ENCODE measurements around the gene TMEM184B.

- TF ChIP-seq CTCF (IDR thresholded peaks at IDR 0.05) (no peak), POLR2A (IDR thresholded peaks at IDR 0.05) (no peak)
These were observed 50.1 kb downstream of the TMEM184B start for GRCh38 chr22:38222797-38223119.
